Measurements from ENCODE around the gene MAPK10.

- TF ChIP-seq, protein P1, sequence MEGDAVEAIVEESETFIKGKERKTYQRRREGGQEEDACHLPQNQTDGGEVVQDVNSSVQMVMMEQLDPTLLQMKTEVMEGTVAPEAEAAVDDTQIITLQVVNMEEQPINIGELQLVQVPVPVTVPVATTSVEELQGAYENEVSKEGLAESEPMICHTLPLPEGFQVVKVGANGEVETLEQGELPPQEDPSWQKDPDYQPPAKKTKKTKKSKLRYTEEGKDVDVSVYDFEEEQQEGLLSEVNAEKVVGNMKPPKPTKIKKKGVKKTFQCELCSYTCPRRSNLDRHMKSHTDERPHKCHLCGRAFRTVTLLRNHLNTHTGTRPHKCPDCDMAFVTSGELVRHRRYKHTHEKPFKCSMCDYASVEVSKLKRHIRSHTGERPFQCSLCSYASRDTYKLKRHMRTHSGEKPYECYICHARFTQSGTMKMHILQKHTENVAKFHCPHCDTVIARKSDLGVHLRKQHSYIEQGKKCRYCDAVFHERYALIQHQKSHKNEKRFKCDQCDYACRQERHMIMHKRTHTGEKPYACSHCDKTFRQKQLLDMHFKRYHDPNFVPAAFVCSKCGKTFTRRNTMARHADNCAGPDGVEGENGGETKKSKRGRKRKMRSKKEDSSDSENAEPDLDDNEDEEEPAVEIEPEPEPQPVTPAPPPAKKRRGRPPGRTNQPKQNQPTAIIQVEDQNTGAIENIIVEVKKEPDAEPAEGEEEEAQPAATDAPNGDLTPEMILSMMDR (conservative IDR thresholded peaks at IDR 0.05; ENCODE audit: low read depth, low read length) = no peak
- no peak for TF ChIP-seq EZH2 (IDR thresholded peaks at IDR 0.05; ENCODE audit: borderline replicate concordance, low read depth, low read length, poor library complexity, severe bottlenecking)
Measured at GRCh38 chr4:85965529-85965928, 394.3 kb downstream of the MAPK10 start.
